HCT116 (cell line): ENCODE measurements around the gene CS. TPM values are rescaled to one million over a fixed set of nuclear protein-coding genes. Genes with fewer than 3 reads are reported as not detected.

Experiments used
- ATAC-seq: fragments of 200-7000 bp; cut with Tn5 transposase; 2 replicates; pipeline ENCODE4 v1.9.1; 2020; ENCODE audit warnings: mild to moderate bottlenecking, moderate library complexity
- BruUV-seq: library from RNA; stranded (reverse); fragments of 400-500 nt; replicated peaks from 2 replicates; lab custom pipeline; 2021; lab: Mats Ljungman, UMichigan
- CTCF ChIA-PET: fragments of 300-600 bp; sonication (Branson Sonifier 250); formaldehyde crosslinking; loops from one replicate; lab custom pipeline; 2021; ENCODE audit warnings: antibody characterized with exemption; lab: Charles Lee
- POLR2A ChIA-PET: fragments of 300-600, 350-600 bp; sonication (Branson Sonifier 250); formaldehyde crosslinking; loops from one replicate; lab custom pipeline; 2021; ENCODE audit warnings: antibody characterized with exemption; lab: Charles Lee
- RAD21 ChIA-PET, 2 experiments: fragments of 300-600 bp; sonication (Branson Sonifier 250); formaldehyde crosslinking; loops; one replicate each; lab custom pipeline; 2023; ENCODE audit warnings: low total read pairs in 2 of 2; ENCODE audit not compliant: uncharacterized antibody in 2 of 2, unreplicated experiment in 2 of 2, low non-redundant PET in 1 of 2; lab: Charles Lee
- DNase-seq: peaks from one replicate; pipeline ENCODE4 v3.0.0-alpha.2; 2010; ENCODE audit warnings: low read depth, low spot score
- H2AFZ ChIP-seq: fragments of 200-600 bp; shearing (Covaris generic), sonication (generic); 2 replicates; pipeline ENCODE4 v1.6.1; 2017; ENCODE audit warnings: low read depth, mixed run types, mixed read lengths, antibody characterized with exemption, low read length; ENCODE audit not compliant: poor library complexity, severe bottlenecking
- H3K27ac ChIP-seq: 2 replicates; pipeline ENCODE4 v1.5.1; 2012; ENCODE audit warnings: low read depth, low read length
- H3K27me3 ChIP-seq: fragments of 200-600 bp; sonication (generic); 2 replicates; pipeline ENCODE4 v1.6.1; 2016; ENCODE audit warnings: mixed run types, low read length, mixed read lengths; ENCODE audit not compliant: insufficient read depth
- H3K36me3 ChIP-seq, 2 experiments: fragments of 200-500 bp in 1 of 2; fragments of 200-600 bp in 1 of 2; sonication (Bioruptor generic) in 1 of 2; sonication (generic) in 1 of 2; 2 replicates each; pipeline versions ENCODE4 v1.5.1 to v1.6.1; 2014 to 2016; ENCODE audit warnings: low read length in 2 of 2, inconsistent platforms in 1 of 2, mixed read lengths in 1 of 2, mixed run types in 1 of 2; ENCODE audit not compliant: insufficient read depth in 2 of 2, control insufficient read depth in 1 of 2
- H3K4me1 ChIP-seq, 2 experiments: fragments of 200-600 bp in 1 of 2; sonication (generic) in 1 of 2; 2 replicates each; pipeline versions ENCODE4 v1.5.1 to v1.6.1; 2012 to 2017; ENCODE audit warnings: low read length in 2 of 2, inconsistent platforms in 1 of 2, mild to moderate bottlenecking in 1 of 2, mixed read lengths in 1 of 2, mixed run types in 1 of 2, moderate library complexity in 1 of 2; ENCODE audit not compliant: insufficient read depth in 2 of 2, control insufficient read depth in 1 of 2
- H3K4me2 ChIP-seq: fragments of 200-600 bp; sonication (generic); 2 replicates; pipeline ENCODE4 v1.6.1; 2017; ENCODE audit warnings: mixed run types, low read length, mixed read lengths
- H3K4me3 ChIP-seq, 2 experiments: fragments of 200-600 bp in 1 of 2; sonication (generic) in 1 of 2; replicated peaks in 1 of 2; 2 replicates each; pipeline ENCODE4 v1.5.1; 2011 to 2016; ENCODE audit warnings: low read length in 2 of 2, control low read depth in 1 of 2, low read depth in 1 of 2, mild to moderate bottlenecking in 1 of 2, mixed read lengths in 1 of 2, mixed run types in 1 of 2
- H3K79me2 ChIP-seq: fragments of 200-600 bp; sonication (generic); 2 replicates; pipeline ENCODE4 v1.6.1; 2017; ENCODE audit warnings: mild to moderate bottlenecking, mixed run types, low read length, moderate library complexity, mixed read lengths; ENCODE audit not compliant: insufficient read depth
- H3K9ac ChIP-seq: fragments of 200-600 bp; sonication (generic); 2 replicates; pipeline ENCODE4 v1.6.1; 2016; ENCODE audit warnings: low read length, mixed read lengths
- H3K9me2 ChIP-seq: fragments of 200-600 bp; sonication (generic), shearing (Covaris generic); 2 replicates; pipeline ENCODE4 v1.6.1; 2017; ENCODE audit warnings: mixed run types, mild to moderate bottlenecking, moderate library complexity; ENCODE audit not compliant: insufficient read depth
- H3K9me3 ChIP-seq, 2 experiments: fragments of 200-500 bp in 1 of 2; fragments of 200-600 bp in 1 of 2; sonication (Bioruptor generic) in 1 of 2; sonication (generic) in 1 of 2; 2 replicates each; pipeline ENCODE4 v1.6.1; 2014 to 2017; ENCODE audit warnings: low read length in 2 of 2, mixed read lengths in 2 of 2, inconsistent platforms in 1 of 2, low read depth in 1 of 2, mild to moderate bottlenecking in 1 of 2, mixed run types in 1 of 2, moderate library complexity in 1 of 2; ENCODE audit not compliant: control insufficient read depth in 1 of 2, insufficient read depth in 1 of 2
- H4K20me1 ChIP-seq: fragments of 200-600 bp; sonication (generic), shearing (Covaris generic); 2 replicates; pipeline ENCODE4 v1.6.1; 2017; ENCODE audit warnings: mixed run types, mild to moderate bottlenecking, moderate library complexity; ENCODE audit not compliant: insufficient read depth
- CBX3 ChIP-seq: IDR thresholded peaks from 2 replicates; pipeline ENCODE4 v1.6.1; 2012; ENCODE audit warnings: low read depth
- CEBPB ChIP-seq: IDR thresholded peaks from 2 replicates; pipeline ENCODE4 v1.6.1; 2012; ENCODE audit warnings: low read depth
- CTCF ChIP-seq, 3 experiments: fragments of 200-600 bp in 1 of 3; sonication (generic) in 1 of 3; IDR thresholded peaks in 2 of 3; conservative IDR thresholded peaks in 1 of 3; 2 replicates each; pipeline ENCODE4 v1.5.1; 2012 to 2017; ENCODE audit warnings: low read depth in 2 of 3, low read length in 2 of 3, antibody characterized with exemption in 1 of 3, borderline replicate concordance in 1 of 3, control low read depth in 1 of 3, mild to moderate bottlenecking in 1 of 3, mixed read lengths in 1 of 3, mixed run types in 1 of 3, moderate library complexity in 1 of 3; ENCODE audit not compliant: insufficient read depth in 1 of 3
- ELF1 ChIP-seq: IDR thresholded peaks from 2 replicates; pipeline ENCODE4 v1.6.1; 2012; ENCODE audit warnings: low read depth, borderline replicate concordance
- EZH2 ChIP-seq: fragments of 200-600 bp; sonication (generic); IDR thresholded peaks from 2 replicates; pipeline ENCODE4 v1.6.1; 2017; ENCODE audit warnings: antibody characterized with exemption, mixed run types
- EZH2phosphoT487 ChIP-seq: fragments of 200-600 bp; IDR thresholded peaks from 2 replicates; pipeline ENCODE4 v1.6.1; 2018; ENCODE audit warnings: antibody characterized with exemption, borderline replicate concordance
- JUND ChIP-seq: IDR thresholded peaks from 2 replicates; pipeline ENCODE4 v1.6.1; 2012
- POLR2A ChIP-seq: IDR thresholded peaks from 2 replicates; pipeline ENCODE4 v1.7.0; 2011; ENCODE audit warnings: borderline replicate concordance; ENCODE audit not compliant: insufficient read depth, insufficient read length; ENCODE audit errors: extremely low read depth
- POLR2AphosphoS5 ChIP-seq: IDR thresholded peaks from 2 replicates; pipeline ENCODE4 v1.6.1; 2011; ENCODE audit warnings: mild to moderate bottlenecking, low read depth, low read length, moderate library complexity
- SP1 ChIP-seq: IDR thresholded peaks from 2 replicates; pipeline ENCODE4 v1.6.1; 2012; ENCODE audit warnings: low read depth
- SRF ChIP-seq: IDR thresholded peaks from 2 replicates; pipeline ENCODE4 v1.6.1; 2012; ENCODE audit warnings: low read depth
- ZFX ChIP-seq: fragments of 450-650 bp; IDR thresholded peaks from 2 replicates; pipeline ENCODE4 v1.6.1; 2017
- ZNF274 ChIP-seq: fragments of 200-500 bp; sonication (Bioruptor generic); IDR thresholded peaks from 2 replicates; pipeline ENCODE4 v1.6.1; 2014; ENCODE audit warnings: mild to moderate bottlenecking, low read depth, low read length, inconsistent platforms
- intact Hi-C: fragments of 100-400 bp; cut with micrococcal nuclease; formaldehyde crosslinking; loops from 2 replicates; pipeline ENCODE4 v1.10.0; 2022
- total RNA-seq: library from RNA; stranded (reverse); gene quantifications from one replicate; pipeline ENCODE4 v1.2.1, GENCODE V29; 2021; ENCODE audit not compliant: unreplicated experiment

Gene CS
- total RNA-seq, 1 experiment from 2014 or later: 270 TPM

DNA sequence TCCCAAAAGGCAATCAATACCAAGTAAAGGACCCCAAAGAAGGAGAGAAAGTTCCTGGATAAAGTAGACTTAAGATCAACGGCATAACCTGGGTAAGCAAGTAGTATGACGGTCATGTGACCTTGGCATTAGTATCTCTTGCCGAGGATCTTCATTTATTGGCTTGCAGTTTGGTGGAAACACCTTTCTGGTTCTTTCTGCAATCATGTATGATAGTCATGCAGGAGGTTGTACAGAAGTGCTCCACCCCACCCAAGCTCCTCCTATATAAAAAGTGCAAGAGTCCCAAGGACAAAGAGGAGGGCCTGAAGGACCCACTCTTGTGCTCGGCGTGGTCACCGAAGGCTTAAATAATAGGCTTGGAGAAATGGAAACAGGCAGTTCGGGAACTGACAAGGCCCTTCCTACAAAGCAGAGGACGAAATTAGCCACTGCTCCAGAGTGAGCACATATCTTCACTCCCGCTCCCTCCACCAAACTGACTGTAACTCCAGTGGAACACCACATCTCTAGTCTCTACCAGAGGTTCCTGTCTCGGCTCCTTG is 750 bp downstream of the CS start:
- Histone ChIP-seq H3K4me2 (peak overlapping the region; percentile 93), H2AFZ (no peak overlapping the region), H3K27ac (peak overlapping the region; percentile 74), H3K79me2 (peaks cover 60% of the 10 kb centered on the region), H3K36me3 (peaks cover 3 to 14% of the 10 kb centered on the region in 2 experiments; a peak in 2 of 4 replicates), H3K27me3 (no peaks in the 10 kb centered on the region), H4K20me1 (no peaks in the 10 kb centered on the region), H3K9me3 (no peaks in the 10 kb centered on the region), H3K9me2 (no peaks in the 10 kb centered on the region), H3K9ac (peak overlapping the region; percentile 96), H3K4me3 (peak overlapping the region; percentile 69 to 99), H3K4me1 (peaks cover 22 to 44% of the 10 kb centered on the region in 2 experiments; a peak in 3 of 4 replicates)
- ChIA-PET RAD21 (interaction anchor here in 1 of 2 experiments (1.1 kb wide), 1 partner anchor 8 kb away, joined by 3 read pairs; no protein-coding TSS in a partner anchor), CTCF (interaction anchor here (1.5 kb wide), 1 partner anchor 181 kb away, joined by 3 read pairs; the partner anchor contains the start of gene ZC3H10), POLR2A (interaction anchor here (0.6 to 1.2 kb wide), 2 partner anchors 8 to 61 kb away, joined by 3 to 4 read pairs; partner anchors contain the start of gene STAT2)
- BruUV-seq: TSS peak; percentile 56
- DNase-seq: no peak
- intact Hi-C loops: no loop called here
- TF ChIP-seq CTCF (IDR thresholded peaks at IDR 0.05 in 2 of 3, conservative IDR thresholded peaks at IDR 0.05 in 1 of 3; ENCODE audit: borderline replicate concordance in 1 of 3, insufficient read depth in 1 of 3, low read depth in 2 of 3, low read length in 2 of 3) (no peak), SRF (no peak), POLR2AphosphoS5 (peak; percentile 6; the same call in 1 of the 2 replicates), POLR2A (no peak), SP1 (0 out of 2 replicates have a peak, but pooled peaks have one; percentile 13)
- peak; percentile 18 for ATAC-seq

DNA sequence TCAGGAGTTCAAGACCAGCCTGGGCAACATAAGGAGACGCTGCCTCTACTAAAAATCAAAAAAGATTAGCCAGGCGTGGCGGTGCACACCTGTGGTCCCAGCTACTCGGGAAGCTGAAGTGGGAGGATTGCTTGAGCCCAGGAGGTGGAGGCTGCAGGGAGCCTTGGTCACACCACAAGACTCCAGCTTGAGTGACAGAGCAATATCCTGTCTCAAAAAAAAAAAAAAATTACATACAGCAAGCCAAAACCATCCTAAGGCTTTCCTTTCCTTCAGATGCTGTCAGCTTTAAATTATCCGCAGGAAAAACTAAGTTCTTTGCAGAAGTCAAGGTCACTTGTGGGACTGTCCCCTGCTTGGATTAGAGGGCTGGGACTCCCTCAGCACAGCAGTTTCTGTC is 1.3 kb downstream of the CS start:
- POLR2A ChIA-PET: no interaction called here
- no peak for ATAC-seq

More for the DNA sequence above, 1.3 kb downstream of the CS start:
- Histone ChIP-seq H3K9ac (peak overlapping the region; percentile 96), H3K27ac (peak overlapping the region; percentile 74), H3K79me2 (peaks cover 65% of the 10 kb centered on the region), H3K9me2 (no peaks in the 10 kb centered on the region), H3K9me3 (no peaks in the 10 kb centered on the region), H2AFZ (no peak overlapping the region), H3K27me3 (no peaks in the 10 kb centered on the region), H3K36me3 (peaks cover 3 to 16% of the 10 kb centered on the region in 2 experiments; a peak in 2 of 4 replicates), H3K4me1 (peaks cover 22 to 48% of the 10 kb centered on the region in 2 experiments; a peak in 3 of 4 replicates), H4K20me1 (no peaks in the 10 kb centered on the region), H3K4me2 (peak overlapping the region; percentile 93), H3K4me3 (peak overlapping the region; percentile 69 to 99)
- intact Hi-C loops: no loop called here
- no peak for DNase-seq
- TF ChIP-seq CBX3 (no peak), ZFX (no peak), CEBPB (no peak), EZH2phosphoT487 (no peak), ELF1 (no peak), ZNF274 (no peak), EZH2 (no peak), JUND (no peak)
- RAD21 ChIA-PET: no interaction called here
- CTCF ChIA-PET: interaction anchor here (1.5 kb wide), 1 partner anchor 181 kb away, joined by 3 read pairs; the partner anchor contains the start of gene ZC3H10
- no TSS peak for BruUV-seq
